SU-DHL-6 (cell line): Measurements from ENCODE around the gene PYURF.

ENCODE experiments used
- EZH2phosphoT487 ChIP-seq: fragments of 200-600 bp; sonication (generic), shearing (Covaris generic); conservative IDR thresholded peaks from 2 replicates; pipeline ENCODE4 v1.6.1; 2018; ENCODE audit warnings: mild to moderate bottlenecking, antibody characterized with exemption, low read length, moderate library complexity, mixed read lengths
- TF ChIP-seq, protein P1 (sequence below): fragments of 200-600 bp; sonication (generic); IDR thresholded peaks from one replicate; pipeline ENCODE4 v1.5.1; 2017; ENCODE audit warnings: antibody characterized with exemption, mild to moderate bottlenecking, low read length, moderate library complexity; ENCODE audit not compliant: insufficient read depth, poor library complexity, severe bottlenecking

DNA sequence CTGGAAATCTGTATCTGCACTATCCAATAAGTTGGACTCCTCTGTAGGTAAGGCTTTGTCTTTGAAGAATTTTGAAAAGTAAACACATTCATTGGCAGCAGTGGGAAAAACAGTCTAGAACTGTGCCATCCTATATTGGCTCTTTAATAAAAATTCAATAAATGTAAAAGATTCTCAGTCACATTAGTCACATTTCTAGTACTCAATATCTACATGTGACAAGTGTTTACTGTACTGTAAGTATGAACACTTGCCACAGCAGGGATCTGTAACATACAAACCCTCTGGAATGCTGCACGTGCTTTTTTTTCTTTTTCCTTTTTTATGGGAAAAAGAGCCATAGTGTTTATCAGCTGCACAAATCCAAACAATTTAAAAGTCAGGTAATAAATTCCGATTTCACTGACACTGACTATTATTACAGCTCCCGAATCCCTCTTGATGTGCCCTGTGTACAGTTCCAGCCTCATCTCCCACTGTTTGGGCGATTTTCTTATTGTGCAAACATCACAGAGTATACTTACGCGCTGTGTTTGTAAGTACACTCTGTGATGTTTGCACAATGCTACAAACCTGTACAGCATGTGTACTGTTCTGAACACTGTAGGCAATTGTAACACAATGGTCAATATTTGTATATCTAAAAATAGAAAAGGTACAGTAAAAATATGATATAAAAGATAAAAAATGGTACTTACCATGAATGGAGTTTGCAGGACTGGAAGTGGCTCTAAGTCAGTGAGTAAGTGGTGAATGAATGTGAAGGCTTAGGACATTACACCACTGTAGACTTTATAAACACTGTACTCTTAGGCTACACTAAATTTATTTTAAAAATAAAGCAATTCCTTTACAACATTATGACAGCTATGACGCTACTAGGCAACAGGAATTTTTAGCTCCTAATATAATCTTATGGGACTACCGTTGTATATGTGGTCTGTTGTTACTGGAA, 8.7 kb downstream of the PYURF start:
- TF ChIP-seq, protein P1, sequence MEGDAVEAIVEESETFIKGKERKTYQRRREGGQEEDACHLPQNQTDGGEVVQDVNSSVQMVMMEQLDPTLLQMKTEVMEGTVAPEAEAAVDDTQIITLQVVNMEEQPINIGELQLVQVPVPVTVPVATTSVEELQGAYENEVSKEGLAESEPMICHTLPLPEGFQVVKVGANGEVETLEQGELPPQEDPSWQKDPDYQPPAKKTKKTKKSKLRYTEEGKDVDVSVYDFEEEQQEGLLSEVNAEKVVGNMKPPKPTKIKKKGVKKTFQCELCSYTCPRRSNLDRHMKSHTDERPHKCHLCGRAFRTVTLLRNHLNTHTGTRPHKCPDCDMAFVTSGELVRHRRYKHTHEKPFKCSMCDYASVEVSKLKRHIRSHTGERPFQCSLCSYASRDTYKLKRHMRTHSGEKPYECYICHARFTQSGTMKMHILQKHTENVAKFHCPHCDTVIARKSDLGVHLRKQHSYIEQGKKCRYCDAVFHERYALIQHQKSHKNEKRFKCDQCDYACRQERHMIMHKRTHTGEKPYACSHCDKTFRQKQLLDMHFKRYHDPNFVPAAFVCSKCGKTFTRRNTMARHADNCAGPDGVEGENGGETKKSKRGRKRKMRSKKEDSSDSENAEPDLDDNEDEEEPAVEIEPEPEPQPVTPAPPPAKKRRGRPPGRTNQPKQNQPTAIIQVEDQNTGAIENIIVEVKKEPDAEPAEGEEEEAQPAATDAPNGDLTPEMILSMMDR, result no peak
- TF ChIP-seq EZH2phosphoT487, result no peak
